ENCODE measurements around the gene TEX54. TPM values are rescaled to one million over a fixed set of nuclear protein-coding genes. Genes with fewer than 3 reads are reported as not detected.
A peak's percentile ranks its signal among the peaks of the same experiment; 100 is the strongest.

The TEX54 gene
- polyA plus RNA-seq (2012; ENCODE audit: missing spikeins) = not detected

DNA sequence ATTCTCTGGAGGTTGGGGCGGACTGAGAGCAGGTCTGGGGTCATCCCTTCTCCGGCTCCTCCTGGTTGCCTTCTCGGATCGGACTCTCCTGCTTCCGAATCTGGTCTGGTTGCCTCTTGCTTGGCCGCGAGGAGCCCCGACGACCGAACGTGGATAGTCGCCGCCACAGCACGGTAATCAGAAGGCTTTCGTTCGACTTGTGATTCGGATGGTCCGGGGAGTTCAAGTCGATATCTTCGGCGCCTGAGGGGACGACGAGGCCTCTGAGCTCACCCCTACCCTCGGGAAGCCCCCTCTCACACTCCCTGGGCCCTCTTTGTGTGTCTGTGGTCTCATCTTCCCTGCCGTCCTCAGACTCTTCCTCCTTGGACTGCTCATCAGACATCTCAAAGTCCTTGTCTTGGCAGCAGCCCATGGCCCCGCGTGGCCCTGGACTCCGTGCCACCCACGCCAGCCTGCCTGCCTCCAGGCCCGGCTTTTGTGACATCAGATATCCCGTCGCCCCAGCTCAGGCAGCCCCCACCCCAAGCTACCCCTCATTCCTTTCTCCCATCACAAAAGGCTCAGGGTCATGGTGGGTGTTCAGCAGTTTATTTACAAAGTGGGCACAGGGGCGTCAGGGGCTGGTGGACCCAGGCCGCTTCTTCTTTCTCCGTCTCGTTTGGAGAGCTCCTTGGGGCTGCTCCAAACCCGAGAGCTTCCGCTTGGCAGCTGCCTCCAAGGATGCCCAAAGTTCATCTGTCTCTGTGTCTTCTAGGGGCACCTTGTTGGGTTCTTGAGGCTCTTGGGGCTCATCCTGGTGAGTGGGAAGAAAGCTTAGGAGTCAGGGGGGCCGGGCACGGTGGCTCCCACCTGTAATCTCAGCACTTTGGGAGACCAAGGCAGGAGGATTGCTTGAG, at the start of gene TEX54:
Gene TEX54 (minus strand): TSS at position 506 of the 899 bp plus-strand sequence.
- TF ChIP-seq POLR2AphosphoS5 (IDR thresholded peaks at IDR 0.05; ENCODE audit: low read depth, low read length) (peak; percentile 77), POLR2A (IDR thresholded peaks at IDR 0.05; ENCODE audit: low read depth, low read length) (peak; percentile 85; the same call in 1 of the 2 replicates), TAF1 (IDR thresholded peaks at IDR 0.05; ENCODE audit: borderline replicate concordance, low read depth, low read length) (no peak)
- FAIRE-seq = no peak
- DNase-seq (ENCODE audit: insufficient read length) = no peak

DNA sequence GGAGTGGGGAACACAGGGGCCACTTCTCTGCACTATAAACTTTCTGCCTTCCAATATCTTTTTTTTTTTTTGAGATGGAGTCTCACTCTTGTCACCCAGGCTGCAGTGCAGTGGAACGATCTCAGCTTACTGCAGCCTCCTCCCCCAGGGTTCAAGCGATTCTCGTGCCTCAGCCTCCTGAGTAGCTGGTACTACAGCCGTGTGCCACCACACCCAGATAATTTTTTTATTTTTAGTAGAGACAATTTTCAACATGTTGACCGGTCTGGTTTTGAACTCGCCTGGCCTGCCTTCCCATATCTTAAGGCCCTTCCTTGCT, 49.7 kb upstream of the TEX54 start:
- no peak for DNase-seq (ENCODE audit: insufficient read length)
- TF ChIP-seq POLR2A (IDR thresholded peaks at IDR 0.05; ENCODE audit: low read depth, low read length) = no peak
- no peak for TF ChIP-seq TAF1 (IDR thresholded peaks at IDR 0.05; ENCODE audit: borderline replicate concordance, low read depth, low read length)
- no peak for TF ChIP-seq POLR2AphosphoS5 (IDR thresholded peaks at IDR 0.05; ENCODE audit: low read depth, low read length)
- no peak for FAIRE-seq

GRCh38 chr11:62881579-62882430, 49.2 kb upstream of the TEX54 start:
- FAIRE-seq (peak; percentile 67), DNase-seq (ENCODE audit: insufficient read length) (peak; percentile 78)
- no peak; the same call in 1 of the 2 replicates for TF ChIP-seq TAF1 (IDR thresholded peaks at IDR 0.05; ENCODE audit: borderline replicate concordance, low read depth, low read length)
- TF ChIP-seq POLR2AphosphoS5 (IDR thresholded peaks at IDR 0.05; ENCODE audit: low read depth, low read length) = no peak
- TF ChIP-seq POLR2A (IDR thresholded peaks at IDR 0.05; ENCODE audit: low read depth, low read length) = peak; percentile 55

DNA sequence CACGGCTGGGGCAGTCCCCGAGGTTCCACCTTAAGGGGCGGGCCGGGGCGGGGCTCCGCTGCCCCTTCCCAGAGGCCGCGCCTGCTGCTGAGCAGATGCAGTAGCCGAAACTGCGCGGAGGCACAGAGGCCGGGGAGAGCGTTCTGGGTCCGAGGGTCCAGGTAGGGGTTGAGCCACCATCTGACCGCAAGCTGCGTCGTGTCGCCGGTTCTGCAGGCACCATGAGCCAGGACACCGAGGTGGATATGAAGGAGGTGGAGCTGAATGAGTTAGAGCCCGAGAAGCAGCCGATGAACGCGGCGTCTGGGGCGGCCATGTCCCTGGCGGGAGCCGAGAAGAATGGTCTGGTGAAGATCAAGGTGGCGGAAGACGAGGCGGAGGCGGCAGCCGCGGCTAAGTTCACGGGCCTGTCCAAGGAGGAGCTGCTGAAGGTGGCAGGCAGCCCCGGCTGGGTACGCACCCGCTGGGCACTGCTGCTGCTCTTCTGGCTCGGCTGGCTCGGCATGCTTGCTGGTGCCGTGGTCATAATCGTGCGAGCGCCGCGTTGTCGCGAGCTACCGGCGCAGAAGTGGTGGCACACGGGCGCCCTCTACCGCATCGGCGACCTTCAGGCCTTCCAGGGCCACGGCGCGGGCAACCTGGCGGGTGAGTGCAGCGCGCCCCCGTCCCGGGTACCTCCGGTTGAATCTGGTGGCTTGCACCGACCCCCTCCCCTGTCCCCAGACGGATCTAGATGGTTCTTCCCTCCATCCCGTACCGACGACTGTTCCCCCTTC, 48.4 kb upstream of the TEX54 start, which contains the start of gene SLC3A2:
Gene SLC3A2 (plus strand): TSS at position 94 of the 776 bp plus-strand sequence. CDS start 128 bp downstream, at position 222.
- DNase-seq (ENCODE audit: insufficient read length) = peak; percentile 81
- FAIRE-seq = peak; percentile 87
- TF ChIP-seq TAF1 (IDR thresholded peaks at IDR 0.05; ENCODE audit: borderline replicate concordance, low read depth, low read length) = peak; percentile 88
- TF ChIP-seq POLR2AphosphoS5 (IDR thresholded peaks at IDR 0.05; ENCODE audit: low read depth, low read length) = peak; percentile 98
- TF ChIP-seq POLR2A (IDR thresholded peaks at IDR 0.05; ENCODE audit: low read depth, low read length) = peak; percentile 97

DNA sequence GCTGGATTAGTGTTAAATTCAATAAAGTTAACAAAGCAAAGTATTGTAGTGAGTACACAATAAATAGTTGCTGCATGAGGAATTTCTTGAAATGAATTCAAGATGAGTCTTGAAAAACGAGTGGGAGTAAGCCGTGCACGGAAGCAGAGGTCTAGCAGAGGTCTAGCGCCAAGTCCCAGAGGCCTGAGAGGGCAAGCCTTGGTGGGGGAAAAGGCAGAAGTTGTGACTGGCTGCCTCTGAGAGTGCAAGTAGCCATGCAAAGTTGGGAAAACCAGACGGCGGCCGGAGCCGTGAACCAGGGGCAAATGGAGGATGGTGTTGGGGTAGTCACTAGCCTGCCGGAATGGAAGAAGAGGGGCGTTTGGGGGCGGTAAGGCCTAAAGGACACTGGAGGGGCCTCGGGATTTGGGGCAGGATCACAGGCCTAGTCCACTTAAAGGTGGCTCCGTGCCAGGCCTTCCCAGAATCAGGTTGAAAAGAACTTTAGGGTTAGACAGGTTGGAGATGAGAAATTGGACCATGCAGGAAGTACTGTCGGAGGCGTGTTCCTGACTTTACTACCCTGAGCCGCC, 47.7 kb upstream of the TEX54 start:
- TF ChIP-seq POLR2AphosphoS5 (IDR thresholded peaks at IDR 0.05; ENCODE audit: low read depth, low read length) (no peak), POLR2A (IDR thresholded peaks at IDR 0.05; ENCODE audit: low read depth, low read length) (no peak), TAF1 (IDR thresholded peaks at IDR 0.05; ENCODE audit: borderline replicate concordance, low read depth, low read length) (no peak)
- DNase-seq (ENCODE audit: insufficient read length) (no peak), FAIRE-seq (no peak)

- no peak for DNase-seq (ENCODE audit: insufficient read length)
- no peak for TF ChIP-seq TAF1 (IDR thresholded peaks at IDR 0.05; ENCODE audit: borderline replicate concordance, low read depth, low read length)
- TF ChIP-seq POLR2A (IDR thresholded peaks at IDR 0.05; ENCODE audit: low read depth, low read length) = no peak
- TF ChIP-seq POLR2AphosphoS5 (IDR thresholded peaks at IDR 0.05; ENCODE audit: low read depth, low read length) = no peak
- no peak for FAIRE-seq
Observed at GRCh38 chr11:62879235-62879978, 46.8 kb upstream of the TEX54 start.

- FAIRE-seq = no peak
- no peak for TF ChIP-seq POLR2AphosphoS5 (IDR thresholded peaks at IDR 0.05; ENCODE audit: low read depth, low read length)
- no peak for TF ChIP-seq TAF1 (IDR thresholded peaks at IDR 0.05; ENCODE audit: borderline replicate concordance, low read depth, low read length)
- TF ChIP-seq POLR2A (IDR thresholded peaks at IDR 0.05; ENCODE audit: low read depth, low read length) = no peak
- no peak for DNase-seq (ENCODE audit: insufficient read length)
Observed at GRCh38 chr11:62876712-62877111, 44.1 kb upstream of the TEX54 start.

GRCh38 chr11:62875698-62876478, 43.2 kb upstream of the TEX54 start:
- no peak for FAIRE-seq
- no peak for DNase-seq (ENCODE audit: insufficient read length)
- TF ChIP-seq POLR2A (IDR thresholded peaks at IDR 0.05; ENCODE audit: low read depth, low read length) (no peak), TAF1 (IDR thresholded peaks at IDR 0.05; ENCODE audit: borderline replicate concordance, low read depth, low read length) (no peak), POLR2AphosphoS5 (IDR thresholded peaks at IDR 0.05; ENCODE audit: low read depth, low read length) (no peak)

DNA sequence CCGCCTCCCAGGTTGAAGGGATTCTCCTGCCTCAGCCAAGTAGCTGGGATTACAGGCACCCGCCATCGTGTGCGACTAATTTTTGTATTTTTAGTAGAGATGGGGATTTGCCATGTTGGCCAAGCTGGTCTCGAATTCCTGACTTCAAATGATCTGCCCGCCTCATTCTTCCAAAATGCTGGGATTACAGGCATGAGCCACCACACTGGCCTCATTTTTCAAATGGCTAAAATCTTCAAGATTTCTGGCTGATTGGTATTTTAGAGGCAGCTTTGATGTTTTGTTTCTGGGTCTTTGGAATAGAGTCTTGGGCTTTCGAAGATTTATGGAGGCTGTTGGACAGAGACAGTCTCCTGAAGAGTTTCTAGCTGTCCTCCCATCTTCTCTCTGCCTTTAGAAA, 42.2 kb upstream of the TEX54 start:
- FAIRE-seq (no peak), DNase-seq (ENCODE audit: insufficient read length) (no peak)
- no peak for TF ChIP-seq POLR2A (IDR thresholded peaks at IDR 0.05; ENCODE audit: low read depth, low read length)
- no peak for TF ChIP-seq POLR2AphosphoS5 (IDR thresholded peaks at IDR 0.05; ENCODE audit: low read depth, low read length)
- no peak for TF ChIP-seq TAF1 (IDR thresholded peaks at IDR 0.05; ENCODE audit: borderline replicate concordance, low read depth, low read length)

Data from GM12892 (cell line).